Mesenchymal stem cell (in vitro differentiated cells and primary cell): ENCODE measurements around the gene TENM4.

ENCODE experiments used
- DNase-seq: peaks from one replicate; pipeline ENCODE4 v3.0.0-alpha.2; 2013
- H2AFZ ChIP-seq: one replicate; pipeline ENCODE4 v1.6.1; 2013; ENCODE audit warnings: low read depth, mild to moderate bottlenecking, control low read depth, inconsistent platforms, low read length, moderate library complexity
- H2AK5ac ChIP-seq: 2 replicates; pipeline ENCODE4 v1.6.1; 2013; ENCODE audit warnings: low read length, moderate library complexity, mild to moderate bottlenecking, inconsistent platforms; ENCODE audit not compliant: severe bottlenecking
- H2BK120ac ChIP-seq: one replicate; pipeline ENCODE4 v1.6.1; 2013; ENCODE audit warnings: low read depth, mild to moderate bottlenecking, inconsistent platforms, low read length, moderate library complexity
- H2BK12ac ChIP-seq, 2 experiments: one replicate each; pipeline ENCODE4 v1.6.1; 2013; ENCODE audit warnings: inconsistent platforms in 2 of 2, low read length in 2 of 2, mild to moderate bottlenecking in 2 of 2, moderate library complexity in 2 of 2, control low read depth in 1 of 2
- H2BK15ac ChIP-seq: one replicate; pipeline ENCODE4 v1.6.1; 2013; ENCODE audit warnings: mild to moderate bottlenecking, low read depth, inconsistent platforms; ENCODE audit not compliant: poor library complexity, severe bottlenecking
- H2BK5ac ChIP-seq: 2 replicates; pipeline ENCODE4 v1.6.1; 2013; ENCODE audit warnings: low read depth, mild to moderate bottlenecking, low read length, control low read depth, inconsistent platforms; ENCODE audit not compliant: poor library complexity, severe bottlenecking
- H3K14ac ChIP-seq, 2 experiments: one replicate each; pipeline ENCODE4 v1.6.1; 2013; ENCODE audit warnings: inconsistent platforms in 2 of 2, low read length in 2 of 2, control low read depth in 1 of 2, mild to moderate bottlenecking in 1 of 2, moderate library complexity in 1 of 2
- H3K18ac ChIP-seq, 2 experiments: one replicate each; pipeline ENCODE4 v1.6.1; 2013; ENCODE audit warnings: inconsistent platforms in 2 of 2, low read length in 2 of 2, control low read depth in 1 of 2, low read depth in 1 of 2, mild to moderate bottlenecking in 1 of 2
- H3K23ac ChIP-seq, 2 experiments: one replicate each; pipeline ENCODE4 v1.6.1; 2013; ENCODE audit warnings: inconsistent platforms in 2 of 2, low read length in 2 of 2, mild to moderate bottlenecking in 2 of 2, moderate library complexity in 2 of 2, control low read depth in 1 of 2
- H3K27ac ChIP-seq: 2 replicates; pipeline ENCODE4 v1.5.1; 2013; ENCODE audit warnings: mild to moderate bottlenecking, moderate library complexity, low read length, control low read depth, inconsistent platforms; ENCODE audit not compliant: poor library complexity, severe bottlenecking
- H3K27me3 ChIP-seq, 2 experiments: 2 replicates each; pipeline versions ENCODE4 v1.6.1 to v1.7.0; 2013; ENCODE audit warnings: low read length in 2 of 2, mild to moderate bottlenecking in 2 of 2, moderate library complexity in 2 of 2, control low read depth in 1 of 2, inconsistent platforms in 1 of 2; ENCODE audit not compliant: control insufficient read depth in 1 of 2, insufficient read depth in 1 of 2
- H3K36me3 ChIP-seq, 2 experiments: 2 replicates each; pipeline versions ENCODE4 v1.6.1 to v1.7.0; 2013; ENCODE audit warnings: low read length in 2 of 2, control low read depth in 1 of 2, inconsistent platforms in 1 of 2, low read depth in 1 of 2, mild to moderate bottlenecking in 1 of 2; ENCODE audit not compliant: insufficient read depth in 2 of 2, control insufficient read depth in 1 of 2
- H3K4ac ChIP-seq, 2 experiments: one replicate each; pipeline ENCODE4 v1.6.1; 2013; ENCODE audit warnings: inconsistent platforms in 2 of 2, low read length in 2 of 2, mild to moderate bottlenecking in 2 of 2, moderate library complexity in 2 of 2, control low read depth in 1 of 2, low read depth in 1 of 2
- H3K4me1 ChIP-seq: 2 replicates; pipeline ENCODE4 v1.6.1; 2013; ENCODE audit warnings: low read depth, low read length, control low read depth; ENCODE audit not compliant: control insufficient read depth, insufficient read depth
- H3K4me2 ChIP-seq: 2 replicates; pipeline ENCODE4 v1.6.1; 2013; ENCODE audit warnings: low read length, mild to moderate bottlenecking, inconsistent platforms; ENCODE audit not compliant: poor library complexity, severe bottlenecking
- H3K4me3 ChIP-seq, 2 experiments: 2 replicates each; pipeline versions ENCODE4 v1.5.1 to v1.7.0; 2013; ENCODE audit warnings: low read length in 2 of 2, mild to moderate bottlenecking in 2 of 2, control low read depth in 1 of 2, low read depth in 1 of 2; ENCODE audit not compliant: insufficient read depth in 1 of 2
- H3K79me1 ChIP-seq: replicated peaks from 2 replicates; pipeline ENCODE4 v1.6.1; 2013; ENCODE audit warnings: mild to moderate bottlenecking, control low read depth, low read length, inconsistent platforms; ENCODE audit not compliant: poor library complexity, severe bottlenecking
- H3K9ac ChIP-seq: 2 replicates; pipeline ENCODE4 v1.7.0; 2013; ENCODE audit warnings: mild to moderate bottlenecking, low read length, moderate library complexity
- H3K9me3 ChIP-seq: 2 replicates; pipeline ENCODE4 v1.7.0; 2013; ENCODE audit warnings: mild to moderate bottlenecking, low read length; ENCODE audit not compliant: control insufficient read depth
- H4K8ac ChIP-seq: one replicate; pipeline ENCODE4 v1.6.1; 2013; ENCODE audit warnings: inconsistent platforms, mild to moderate bottlenecking, low read length, moderate library complexity
- H4K91ac ChIP-seq: one replicate; pipeline ENCODE4 v1.6.1; 2013; ENCODE audit warnings: mild to moderate bottlenecking, low read length, inconsistent platforms
- WGBS: methylation state at CpG from one replicate; pipeline ENCODE4 v1.1.7; 2013; ENCODE audit warnings: mixed read lengths; 5-methylcytosine and 5-hydroxymethylcytosine counted together

Gene TENM4

GRCh38 chr11:79237091-79237490 is 203.7 kb downstream of the TENM4 start:
- Histone ChIP-seq H3K18ac (no peak overlapping the region), H3K4me1 (peaks cover 10% of the 10 kb centered on the region), H3K36me3 (no peaks in the 10 kb centered on the region), H3K79me1 (no peaks in the 10 kb centered on the region), H3K9me3 (no peaks in the 10 kb centered on the region), H3K4ac (no peak overlapping the region), H3K4me3 (peak overlapping the region in 1 of 2 experiments; percentile 25), H3K14ac (no peak overlapping the region), H2BK15ac (no peak overlapping the region), H2AFZ (no peak overlapping the region), H2BK5ac (peak overlapping the region; percentile 79), H3K4me2 (no peak overlapping the region), H2BK12ac (no peak overlapping the region), H4K91ac (no peak overlapping the region), H4K8ac (no peak overlapping the region), H2AK5ac (peak overlapping the region; percentile 69), H3K27ac (peak overlapping the region; percentile 82), H2BK120ac (no peak overlapping the region), H3K27me3 (no peaks in the 10 kb centered on the region), H3K9ac (peak overlapping the region; percentile 59), H3K23ac (no peak overlapping the region)
- DNase-seq = no peak
- WGBS = 92% methylated on average over 5 of the region's 5 CpGs

- Histone ChIP-seq H4K91ac (no peak overlapping the region), H3K27ac (peak overlapping the region; percentile 82), H2AFZ (no peak overlapping the region), H3K9me3 (no peaks in the 10 kb centered on the region), H2BK12ac (no peak overlapping the region), H3K4me1 (peaks cover 10% of the 10 kb centered on the region), H3K4me2 (no peak overlapping the region), H3K4me3 (peak overlapping the region in 1 of 2 experiments; percentile 48), H3K23ac (no peak overlapping the region), H3K4ac (no peak overlapping the region), H4K8ac (no peak overlapping the region), H2BK15ac (no peak overlapping the region), H3K79me1 (no peaks in the 10 kb centered on the region), H3K14ac (no peak overlapping the region), H3K9ac (peak overlapping the region; percentile 59), H2BK120ac (no peak overlapping the region), H3K18ac (no peak overlapping the region), H3K36me3 (no peaks in the 10 kb centered on the region), H2AK5ac (no peak overlapping the region), H2BK5ac (no peak overlapping the region), H3K27me3 (no peaks in the 10 kb centered on the region)
- WGBS = 60% methylated on average over 11 of the region's 11 CpGs
- peak; percentile 89 for DNase-seq
These were observed 204.3 kb downstream of the TENM4 start for GRCh38 chr11:79236541-79236971.

GRCh38 chr11:79235696-79236095 is 205.1 kb downstream of the TENM4 start:
- H4K8ac ChIP-seq = no peak overlapping the region
- no peak overlapping the region for H2AK5ac ChIP-seq
- H3K9ac ChIP-seq = no peak overlapping the region
- H3K79me1 ChIP-seq = no peaks in the 10 kb centered on the region
- H2BK5ac ChIP-seq = no peak overlapping the region
- no peaks in the 10 kb centered on the region for H3K36me3 ChIP-seq
- H3K9me3 ChIP-seq = no peaks in the 10 kb centered on the region
- no peak for DNase-seq
- H3K14ac ChIP-seq = no peak overlapping the region
- H2AFZ ChIP-seq = no peak overlapping the region
- peaks cover 10% of the 10 kb centered on the region for H3K4me1 ChIP-seq
- no peak overlapping the region for H3K4me2 ChIP-seq
- peak overlapping the region; percentile 8 for H3K27ac ChIP-seq
- H3K27me3 ChIP-seq = no peaks in the 10 kb centered on the region
- no peak overlapping the region for H3K23ac ChIP-seq
- H3K18ac ChIP-seq = no peak overlapping the region
- H2BK120ac ChIP-seq = no peak overlapping the region
- H3K4me3 ChIP-seq = no peak overlapping the region
- H3K4ac ChIP-seq = no peak overlapping the region
- H4K91ac ChIP-seq = no peak overlapping the region
- no peak overlapping the region for H2BK15ac ChIP-seq
- WGBS = 89% methylated on average over 5 of the region's 6 CpGs
- no peak overlapping the region for H2BK12ac ChIP-seq

GRCh38 chr11:79232346-79232745 is 208.5 kb downstream of the TENM4 start:
- Histone ChIP-seq H3K9ac (no peak overlapping the region), H3K4me3 (no peak overlapping the region)

More at GRCh38 chr11:79232346-79232745, 208.5 kb downstream of the TENM4 start:
- Histone ChIP-seq H3K27me3 (peaks cover 0 to 13% of the 10 kb centered on the region in 2 experiments), H3K4ac (no peak overlapping the region), H3K18ac (no peak overlapping the region), H3K79me1 (no peaks in the 10 kb centered on the region), H2AFZ (no peak overlapping the region), H3K23ac (no peak overlapping the region), H3K27ac (no peak overlapping the region), H3K14ac (no peak overlapping the region), H4K8ac (no peak overlapping the region), H2AK5ac (no peak overlapping the region), H3K36me3 (no peaks in the 10 kb centered on the region), H3K4me2 (no peak overlapping the region), H2BK120ac (no peak overlapping the region), H2BK5ac (no peak overlapping the region), H2BK12ac (no peak overlapping the region), H4K91ac (no peak overlapping the region), H3K4me1 (peaks cover 5% of the 10 kb centered on the region), H3K9me3 (no peaks in the 10 kb centered on the region), H2BK15ac (no peak overlapping the region)
- 99% methylated on average over 4 of the region's 5 CpGs for WGBS
- no peak for DNase-seq
